ENCODE data around the gene GPR183. TPM values are rescaled to one million over a fixed set of nuclear protein-coding genes. Genes with fewer than 3 reads are reported as not detected.

The GPR183 gene
- total RNA-seq, 1 experiment from 2014 or later: 0.15 TPM

DNA sequence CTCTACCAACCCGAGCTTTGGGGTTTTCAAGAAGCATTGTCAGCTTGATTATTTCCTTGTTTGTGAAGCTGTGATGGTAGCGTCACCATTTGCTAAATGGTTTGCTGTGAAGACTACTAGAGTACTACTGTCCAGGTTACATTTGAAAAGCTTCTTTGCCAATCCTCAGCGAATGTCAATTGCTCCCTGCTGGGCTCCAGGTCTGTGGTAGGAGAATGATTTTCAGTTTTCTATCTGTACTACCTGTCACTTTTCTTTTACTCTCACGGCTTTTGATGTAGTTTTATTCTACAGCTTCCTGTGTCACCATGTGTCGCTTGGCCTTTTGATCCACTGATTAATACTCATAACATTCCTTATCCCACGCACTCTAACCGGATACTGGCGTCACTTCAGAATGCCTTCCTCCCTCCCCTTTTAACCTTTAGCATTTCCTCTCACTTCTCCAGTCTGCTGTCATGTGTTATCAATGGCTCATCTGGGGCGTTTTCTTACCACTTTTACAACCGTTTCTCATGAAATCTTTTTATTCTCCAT lies 7.5 kb upstream of the GPR183 start:
- no peak overlapping the region for H3K4me3 ChIP-seq (ENCODE audit: low read depth in 2 of 2, low read length in 2 of 2)
- intact Hi-C loops (cut with micrococcal nuclease; ENCODE audit: unreplicated experiment): no loop called here
- CTCF ChIA-PET: no interaction called here

DNA sequence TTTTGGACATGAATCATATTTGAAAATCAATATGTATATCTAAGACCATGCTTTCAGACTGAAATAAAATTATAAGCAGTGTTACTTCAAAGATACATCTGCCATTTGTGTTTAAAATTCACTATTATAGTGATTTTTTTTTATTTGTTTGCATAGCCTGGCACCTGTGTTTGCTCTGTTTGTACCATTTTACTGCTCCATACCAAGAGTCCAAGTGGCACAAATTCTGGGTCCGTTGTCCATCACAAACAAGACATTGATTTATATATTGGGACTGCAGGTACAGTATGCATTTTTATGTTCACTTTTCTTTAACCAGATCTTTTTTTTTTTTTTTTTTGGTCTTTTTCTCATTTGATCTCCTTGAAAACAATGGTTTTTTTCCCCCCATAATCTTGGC lies 6.7 kb upstream of the GPR183 start:
- no TSS peak for BruUV-seq (replicated peaks)
- no peaks in the 10 kb centered on the region for H3K4me1 ChIP-seq (ENCODE audit: control insufficient read depth, insufficient read depth, low read length)

More for the DNA sequence above, 7.5 kb upstream of the GPR183 start:
- in situ Hi-C loops (cut with HindIII; ENCODE audit: low pct_unique_long_range_greater_than_20kb, low sequenced_read_pairs): no loop called here
- Histone ChIP-seq H3K4me1 (ENCODE audit: control insufficient read depth, insufficient read depth, low read length) (no peaks in the 10 kb centered on the region), H3K27ac (ENCODE audit: low read length) (no peak overlapping the region), H3K27me3 (ENCODE audit: control insufficient read depth, insufficient read depth, low read length) (no peaks in the 10 kb centered on the region), H3K9me3 (ENCODE audit: control insufficient read depth, insufficient read depth, low read depth, low read length) (no peaks in the 10 kb centered on the region), H3K36me3 (ENCODE audit: control insufficient read depth, insufficient read depth, low read length) (no peaks in the 10 kb centered on the region)
- no peak for DNase-seq (ENCODE audit: low read depth, low spot score)
- TF ChIP-seq, protein P1, sequence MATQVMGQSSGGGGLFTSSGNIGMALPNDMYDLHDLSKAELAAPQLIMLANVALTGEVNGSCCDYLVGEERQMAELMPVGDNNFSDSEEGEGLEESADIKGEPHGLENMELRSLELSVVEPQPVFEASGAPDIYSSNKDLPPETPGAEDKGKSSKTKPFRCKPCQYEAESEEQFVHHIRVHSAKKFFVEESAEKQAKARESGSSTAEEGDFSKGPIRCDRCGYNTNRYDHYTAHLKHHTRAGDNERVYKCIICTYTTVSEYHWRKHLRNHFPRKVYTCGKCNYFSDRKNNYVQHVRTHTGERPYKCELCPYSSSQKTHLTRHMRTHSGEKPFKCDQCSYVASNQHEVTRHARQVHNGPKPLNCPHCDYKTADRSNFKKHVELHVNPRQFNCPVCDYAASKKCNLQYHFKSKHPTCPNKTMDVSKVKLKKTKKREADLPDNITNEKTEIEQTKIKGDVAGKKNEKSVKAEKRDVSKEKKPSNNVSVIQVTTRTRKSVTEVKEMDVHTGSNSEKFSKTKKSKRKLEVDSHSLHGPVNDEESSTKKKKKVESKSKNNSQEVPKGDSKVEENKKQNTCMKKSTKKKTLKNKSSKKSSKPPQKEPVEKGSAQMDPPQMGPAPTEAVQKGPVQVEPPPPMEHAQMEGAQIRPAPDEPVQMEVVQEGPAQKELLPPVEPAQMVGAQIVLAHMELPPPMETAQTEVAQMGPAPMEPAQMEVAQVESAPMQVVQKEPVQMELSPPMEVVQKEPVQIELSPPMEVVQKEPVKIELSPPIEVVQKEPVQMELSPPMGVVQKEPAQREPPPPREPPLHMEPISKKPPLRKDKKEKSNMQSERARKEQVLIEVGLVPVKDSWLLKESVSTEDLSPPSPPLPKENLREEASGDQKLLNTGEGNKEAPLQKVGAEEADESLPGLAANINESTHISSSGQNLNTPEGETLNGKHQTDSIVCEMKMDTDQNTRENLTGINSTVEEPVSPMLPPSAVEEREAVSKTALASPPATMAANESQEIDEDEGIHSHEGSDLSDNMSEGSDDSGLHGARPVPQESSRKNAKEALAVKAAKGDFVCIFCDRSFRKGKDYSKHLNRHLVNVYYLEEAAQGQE (IDR thresholded peaks at IDR 0.05; ENCODE audit: insufficient read depth in 1 of 2, low read depth in 2 of 2, low read length in 1 of 2): no peak
- TF ChIP-seq TCF7L2 (IDR thresholded peaks at IDR 0.05; ENCODE audit: low read depth, low read length) (no peak), POLR2AphosphoS5 (IDR thresholded peaks at IDR 0.05; ENCODE audit: low read depth, low read length) (no peak), SIN3A (IDR thresholded peaks at IDR 0.05; ENCODE audit: borderline replicate concordance, insufficient read depth, low read depth, low read length) (no peak)
- TF ChIP-seq, protein P2, sequence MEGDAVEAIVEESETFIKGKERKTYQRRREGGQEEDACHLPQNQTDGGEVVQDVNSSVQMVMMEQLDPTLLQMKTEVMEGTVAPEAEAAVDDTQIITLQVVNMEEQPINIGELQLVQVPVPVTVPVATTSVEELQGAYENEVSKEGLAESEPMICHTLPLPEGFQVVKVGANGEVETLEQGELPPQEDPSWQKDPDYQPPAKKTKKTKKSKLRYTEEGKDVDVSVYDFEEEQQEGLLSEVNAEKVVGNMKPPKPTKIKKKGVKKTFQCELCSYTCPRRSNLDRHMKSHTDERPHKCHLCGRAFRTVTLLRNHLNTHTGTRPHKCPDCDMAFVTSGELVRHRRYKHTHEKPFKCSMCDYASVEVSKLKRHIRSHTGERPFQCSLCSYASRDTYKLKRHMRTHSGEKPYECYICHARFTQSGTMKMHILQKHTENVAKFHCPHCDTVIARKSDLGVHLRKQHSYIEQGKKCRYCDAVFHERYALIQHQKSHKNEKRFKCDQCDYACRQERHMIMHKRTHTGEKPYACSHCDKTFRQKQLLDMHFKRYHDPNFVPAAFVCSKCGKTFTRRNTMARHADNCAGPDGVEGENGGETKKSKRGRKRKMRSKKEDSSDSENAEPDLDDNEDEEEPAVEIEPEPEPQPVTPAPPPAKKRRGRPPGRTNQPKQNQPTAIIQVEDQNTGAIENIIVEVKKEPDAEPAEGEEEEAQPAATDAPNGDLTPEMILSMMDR (IDR thresholded peaks at IDR 0.05): no peak
- no TSS peak for BruUV-seq (replicated peaks)
- POLR2A ChIA-PET: no interaction called here
- no peak for ATAC-seq

More for the DNA sequence above, 6.7 kb upstream of the GPR183 start:
- Histone ChIP-seq H3K9me3 (ENCODE audit: control insufficient read depth, insufficient read depth, low read depth, low read length) (no peaks in the 10 kb centered on the region), H3K27me3 (ENCODE audit: control insufficient read depth, insufficient read depth, low read length) (no peaks in the 10 kb centered on the region), H3K4me3 (ENCODE audit: low read depth in 2 of 2, low read length in 2 of 2) (no peak overlapping the region), H3K36me3 (ENCODE audit: control insufficient read depth, insufficient read depth, low read length) (no peaks in the 10 kb centered on the region), H3K27ac (ENCODE audit: low read length) (no peak overlapping the region)
- CTCF ChIA-PET: no interaction called here
- DNase-seq (ENCODE audit: low read depth, low spot score) (no peak), ATAC-seq (no peak)
- in situ Hi-C loops (cut with HindIII; ENCODE audit: low pct_unique_long_range_greater_than_20kb, low sequenced_read_pairs): no loop called here
- intact Hi-C loops (cut with micrococcal nuclease; ENCODE audit: unreplicated experiment): no loop called here
- TF ChIP-seq, protein P2 (IDR thresholded peaks at IDR 0.05): no peak
- TF ChIP-seq SIN3A (IDR thresholded peaks at IDR 0.05; ENCODE audit: borderline replicate concordance, insufficient read depth, low read depth, low read length) (no peak), POLR2AphosphoS5 (IDR thresholded peaks at IDR 0.05; ENCODE audit: low read depth, low read length) (no peak), TCF7L2 (IDR thresholded peaks at IDR 0.05; ENCODE audit: low read depth, low read length) (no peak)
- TF ChIP-seq, protein P1 (IDR thresholded peaks at IDR 0.05; ENCODE audit: insufficient read depth in 1 of 2, low read depth in 2 of 2, low read length in 1 of 2): no peak
- POLR2A ChIA-PET: no interaction called here

Measured in Panc1 (cell line).